Measurements from ENCODE around the gene OR10W1. TPM values are rescaled to one million over a fixed set of nuclear protein-coding genes. Genes with fewer than 3 reads are reported as not detected.

OR10W1 gene
- total and polyA plus RNA-seq, 2 of the 8 experiments (the other 6 are each of a cell fraction or from before 2014, with no cell fraction given): not detected

- Histone ChIP-seq H4K20me1 (replicated peaks in 1 of 2; ENCODE audit: control insufficient read depth in 1 of 2, insufficient read depth in 2 of 2, low read length in 2 of 2) (no peaks in the 10 kb centered on the region), H3K4ac (replicated peaks; ENCODE audit: insufficient read length, low read depth, low read length) (no peak overlapping the region), H2BK15ac (ENCODE audit: low read length) (no peak overlapping the region), H3K18ac (ENCODE audit: extremely low read depth, low read length) (no peak overlapping the region), H3K4me3 (ENCODE audit: extremely low read depth in 1 of 4, insufficient read depth in 2 of 4, low read depth in 3 of 4, low read length in 4 of 4) (no peak overlapping the region), H4K91ac (replicated peaks; ENCODE audit: insufficient read length, low read length) (no peak overlapping the region), H3K27ac (ENCODE audit: low read depth, low read length) (no peak overlapping the region), H3K23ac (ENCODE audit: insufficient read length) (no peak overlapping the region), H3K14ac (ENCODE audit: insufficient read length) (no peak overlapping the region), H3K79me2 (ENCODE audit: control insufficient read depth in 1 of 2, insufficient read depth in 2 of 2, low read length in 2 of 2) (no peaks in the 10 kb centered on the region), H3K4me1 (replicated peaks in 1 of 4; ENCODE audit: control insufficient read depth in 3 of 4, insufficient read depth in 4 of 4, low read length in 3 of 4) (no peaks in the 10 kb centered on the region), H3K79me1 (ENCODE audit: low read depth, low read length) (no peaks in the 10 kb centered on the region), H4K5ac (ENCODE audit: insufficient read length, low read depth, low read length) (no peak overlapping the region), H2BK120ac (replicated peaks; ENCODE audit: low read depth, low read length) (no peak overlapping the region), H2AK5ac (ENCODE audit: low read depth, low read length) (no peak overlapping the region), H2BK20ac (ENCODE audit: low read length) (no peak overlapping the region), H2AFZ (ENCODE audit: low read length) (no peak overlapping the region), H3K27me3 (replicated peaks in 1 of 4; ENCODE audit: control insufficient read depth in 3 of 4, extremely low read depth in 1 of 4, insufficient read depth in 3 of 4, low read length in 3 of 4) (no peaks in the 10 kb centered on the region), H2BK5ac (ENCODE audit: low read depth, low read length) (no peak overlapping the region), H3K4me2 (ENCODE audit: insufficient read depth in 1 of 2, low read depth in 2 of 2, low read length in 2 of 2) (no peak overlapping the region), H2BK12ac (ENCODE audit: low read depth, low read length) (no peak overlapping the region), H3K9ac (replicated peaks in 1 of 4; ENCODE audit: extremely low read depth in 1 of 4, low read depth in 3 of 4, low read length in 3 of 4) (no peak overlapping the region), H3K23me2 (ENCODE audit: low read depth, low read length) (no peaks in the 10 kb centered on the region), H3K56ac (replicated peaks; ENCODE audit: insufficient read length, low read depth, low read length) (no peak overlapping the region), H3K9me3 (ENCODE audit: insufficient read depth in 2 of 2, low read depth in 1 of 2, low read length in 1 of 2) (peaks cover 15 to 42% of the 10 kb centered on the region in 2 experiments; a peak in 3 of 4 replicates), H3K36me3 (ENCODE audit: control insufficient read depth in 2 of 4, insufficient read depth in 4 of 4, low read length in 3 of 4) (no peaks in the 10 kb centered on the region), H4K8ac (ENCODE audit: extremely low read depth, insufficient read depth, low read length) (no peak overlapping the region)
- no peak for FAIRE-seq
- ChIA-PET CTCF (ENCODE audit: partially characterized antibody) (interaction anchor here (1.3 kb wide), 1 partner anchor 208 kb away, joined by 3 read pairs; no protein-coding TSS in a partner anchor), POLR2A (ENCODE audit: partially characterized antibody) (no interaction called here)
- no peak for DNase-seq (ENCODE audit: low read depth in 1 of 2, low spot score in 2 of 2)
- WGBS, 2 experiments (ENCODE audit: extremely low coverage in 1 of 2, insufficient coverage in 1 of 2, insufficient read length in 1 of 2, insufficient replicate concordance in 2 of 2, low coverage in 1 of 2, low lambda C conversion rate in 2 of 2, missing lambda C conversion rate in 1 of 2): 70 to 100% methylated on average over 1 to 2 of the region's 2 CpGs
- TF ChIP-seq RFX5 (IDR thresholded peaks at IDR 0.05; ENCODE audit: borderline replicate concordance, low read depth, low read length) (no peak), POU5F1 (IDR thresholded peaks at IDR 0.05; ENCODE audit: low read depth, low read length) (no peak), KDM4A (IDR thresholded peaks at IDR 0.05; ENCODE audit: low read depth, low read length, severe bottlenecking) (no peak), CBX8 (IDR thresholded peaks at IDR 0.05; ENCODE audit: borderline replicate concordance, low read depth, low read length) (no peak), HDAC2 (IDR thresholded peaks at IDR 0.05; ENCODE audit: borderline replicate concordance in 1 of 2, low read depth in 2 of 2, low read length in 2 of 2) (no peak), USF2 (IDR thresholded peaks at IDR 0.05; ENCODE audit: low read length) (no peak), TAF7 (optimal IDR thresholded peaks at IDR 0.05; ENCODE audit: borderline replicate concordance, low read depth, low read length) (no peak), POLR2AphosphoS5 (IDR thresholded peaks at IDR 0.05; ENCODE audit: low read depth, low read length) (no peak), PHF8 (conservative IDR thresholded peaks at IDR 0.05; ENCODE audit: low read depth, low read length) (no peak), SIN3A (conservative IDR thresholded peaks at IDR 0.05 in 1 of 2, IDR thresholded peaks at IDR 0.05 in 1 of 2; ENCODE audit: low read depth in 1 of 2, low read length in 2 of 2) (no peak), SIX5 (IDR thresholded peaks at IDR 0.05; ENCODE audit: low read depth, low read length) (no peak), SUZ12 (IDR thresholded peaks at IDR 0.05; ENCODE audit: low read length) (no peak), CREB1 (IDR thresholded peaks at IDR 0.05) (no peak)
Measured at GRCh38 chr11:58316142-58316541, 48.1 kb upstream of the OR10W1 start.
